GM18505 (cell line): ENCODE measurements around the gene ALDH18A1.
"Not testable (repeated sequence)": the region's sequence is repeated elsewhere in the genome, so short reads cannot be mapped to it uniquely, and the experiment has no call there.

Experiments used
- ATAC-seq: cut with Tn5 transposase; IDR thresholded peaks from one replicate; pipeline ENCODE4 v1.9.1; 2021; ENCODE audit not compliant: unreplicated experiment
- POLR2A ChIP-seq: IDR thresholded peaks from 4 replicates; pipeline ENCODE4 v1.6.1; 2011; ENCODE audit warnings: borderline replicate concordance; ENCODE audit not compliant: insufficient read depth, insufficient read length; ENCODE audit errors: extremely low read depth

Gene ALDH18A1

GRCh38 chr10:95656291-95657164 is at the start of gene ALDH18A1:
Gene ALDH18A1, minus strand, starts transcription at chr10:95656711. Its CDS starts 3,334 bp downstream, at chr10:95653377.
- TF ChIP-seq POLR2A, result peak; percentile 79
- peak; percentile 90 for ATAC-seq

- ATAC-seq, result no peak
Observed at GRCh38 chr10:95698415-95698814, 41.9 kb upstream of the ALDH18A1 start.

GRCh38 chr10:95697429-95697828 is 40.9 kb upstream of the ALDH18A1 start:
- no peak for ATAC-seq
- TF ChIP-seq POLR2A, result no peak

More at GRCh38 chr10:95698415-95698814, 41.9 kb upstream of the ALDH18A1 start:
- no peak for TF ChIP-seq POLR2A

- no peak for ATAC-seq
- no peak for TF ChIP-seq POLR2A
Observed at GRCh38 chr10:95694665-95695064, 38.2 kb upstream of the ALDH18A1 start.

- TF ChIP-seq POLR2A, result peak; percentile 77
- ATAC-seq, result peak; percentile 98
Observed at GRCh38 chr10:95693668-95694534, 37.4 kb upstream of the ALDH18A1 start, which contains the start of gene TCTN3. Gene TCTN3, minus strand, starts transcription at chr10:95693927. Its CDS starts 28 bp downstream, at chr10:95693899.

- ATAC-seq, result no peak
- no peak for TF ChIP-seq POLR2A
Observed at GRCh38 chr10:95693071-95693667, 36.7 kb upstream of the ALDH18A1 start.

GRCh38 chr10:95691281-95691680 is 34.8 kb upstream of the ALDH18A1 start:
- TF ChIP-seq POLR2A, result no peak
- ATAC-seq, result no peak

GRCh38 chr10:95688648-95689047 is 32.1 kb upstream of the ALDH18A1 start:
- TF ChIP-seq POLR2A, result no peak
- ATAC-seq, result no peak

GRCh38 chr10:95683966-95684365 is 27.5 kb upstream of the ALDH18A1 start:
- no peak for TF ChIP-seq POLR2A
- no peak for ATAC-seq

GRCh38 chr10:95675403-95676116 is 19.0 kb upstream of the ALDH18A1 start:
- ATAC-seq, result no peak
- TF ChIP-seq POLR2A, result no peak

- no peak for ATAC-seq
- TF ChIP-seq POLR2A, result no peak
Observed at GRCh38 chr10:95674643-95675042, 18.1 kb upstream of the ALDH18A1 start.

- not testable (repeated sequence) for ATAC-seq
Observed at GRCh38 chr10:95672641-95673040, 16.1 kb upstream of the ALDH18A1 start.
